Adipocyte (in vitro differentiated cells): ENCODE data around the gene POGLUT3.

Experiments
- DNase-seq: peaks from one replicate; pipeline ENCODE4 v3.0.0-alpha.2; 2015; ENCODE audit warnings: low read depth
- H3K27me3 ChIP-seq: replicated peaks from 2 replicates; pipeline ENCODE4 v1.7.0; 2013; ENCODE audit warnings: mild to moderate bottlenecking, low read length, moderate library complexity; ENCODE audit not compliant: control insufficient read depth, insufficient read depth
- H3K36me3 ChIP-seq: 2 replicates; pipeline ENCODE4 v1.7.0; 2013; ENCODE audit warnings: low read length, mild to moderate bottlenecking, moderate library complexity; ENCODE audit not compliant: control insufficient read depth, insufficient read depth, severe bottlenecking
- H3K4me1 ChIP-seq: 2 replicates; pipeline ENCODE4 v1.7.0; 2013; ENCODE audit warnings: mild to moderate bottlenecking, low read length, moderate library complexity; ENCODE audit not compliant: control insufficient read depth, insufficient read depth
- H3K4me3 ChIP-seq: 2 replicates; pipeline ENCODE4 v1.7.0; 2013; ENCODE audit warnings: mild to moderate bottlenecking, low read length, moderate library complexity
- H3K9ac ChIP-seq: 2 replicates; pipeline ENCODE4 v1.7.0; 2013; ENCODE audit warnings: mild to moderate bottlenecking, low read length, moderate library complexity
- H3K9me3 ChIP-seq: 2 replicates; pipeline ENCODE4 v1.7.0; 2013; ENCODE audit warnings: mild to moderate bottlenecking, low read length, moderate library complexity; ENCODE audit not compliant: control insufficient read depth

The POGLUT3 gene

GRCh38 chr11:108527382-108527781 is 29.2 kb upstream of the POGLUT3 start:
- Histone ChIP-seq H3K4me1 (no peaks in the 10 kb centered on the region), H3K27me3 (no peaks in the 10 kb centered on the region), H3K9ac (no peak overlapping the region), H3K9me3 (no peaks in the 10 kb centered on the region), H3K36me3 (no peaks in the 10 kb centered on the region), H3K4me3 (no peak overlapping the region)
- no peak for DNase-seq

GRCh38 chr11:108525161-108525560 is 27.0 kb upstream of the POGLUT3 start:
- H3K27me3 ChIP-seq = no peaks in the 10 kb centered on the region

GRCh38 chr11:108524422-108524821 is 26.2 kb upstream of the POGLUT3 start:
- Histone ChIP-seq H3K4me3 (no peak overlapping the region), H3K9ac (no peak overlapping the region), H3K36me3 (no peaks in the 10 kb centered on the region), H3K27me3 (no peaks in the 10 kb centered on the region), H3K4me1 (no peaks in the 10 kb centered on the region), H3K9me3 (no peaks in the 10 kb centered on the region)
- DNase-seq = no peak

More at GRCh38 chr11:108525161-108525560, 27.0 kb upstream of the POGLUT3 start:
- Histone ChIP-seq H3K4me3 (no peak overlapping the region), H3K9me3 (no peaks in the 10 kb centered on the region), H3K9ac (no peak overlapping the region), H3K36me3 (no peaks in the 10 kb centered on the region), H3K4me1 (no peaks in the 10 kb centered on the region)
- DNase-seq = no peak

GRCh38 chr11:108522318-108522717 is 24.1 kb upstream of the POGLUT3 start:
- no peak for DNase-seq
- no peaks in the 10 kb centered on the region for H3K9me3 ChIP-seq

GRCh38 chr11:108518581-108518980 is 20.4 kb upstream of the POGLUT3 start:
- no peak overlapping the region for H3K4me3 ChIP-seq
- H3K9ac ChIP-seq = no peak overlapping the region
- no peak for DNase-seq
- H3K36me3 ChIP-seq = no peaks in the 10 kb centered on the region
- no peaks in the 10 kb centered on the region for H3K9me3 ChIP-seq
- H3K4me1 ChIP-seq = no peaks in the 10 kb centered on the region
- H3K27me3 ChIP-seq = no peaks in the 10 kb centered on the region

More at GRCh38 chr11:108522318-108522717, 24.1 kb upstream of the POGLUT3 start:
- Histone ChIP-seq H3K4me1 (no peaks in the 10 kb centered on the region), H3K4me3 (no peak overlapping the region), H3K9ac (no peak overlapping the region), H3K27me3 (no peaks in the 10 kb centered on the region), H3K36me3 (no peaks in the 10 kb centered on the region)

- no peaks in the 10 kb centered on the region for H3K4me1 ChIP-seq
- no peak for DNase-seq
- H3K36me3 ChIP-seq = no peaks in the 10 kb centered on the region
- H3K9me3 ChIP-seq = no peaks in the 10 kb centered on the region
- no peak overlapping the region for H3K9ac ChIP-seq
- no peak overlapping the region for H3K4me3 ChIP-seq
- no peaks in the 10 kb centered on the region for H3K27me3 ChIP-seq
Observed at GRCh38 chr11:108516125-108516524, 17.9 kb upstream of the POGLUT3 start.

GRCh38 chr11:108512708-108513107 is 14.5 kb upstream of the POGLUT3 start:
- no peak overlapping the region for H3K4me3 ChIP-seq
- H3K9ac ChIP-seq = no peak overlapping the region
- no peaks in the 10 kb centered on the region for H3K9me3 ChIP-seq
- H3K36me3 ChIP-seq = no peaks in the 10 kb centered on the region
- no peaks in the 10 kb centered on the region for H3K27me3 ChIP-seq
- no peak for DNase-seq
- H3K4me1 ChIP-seq = no peaks in the 10 kb centered on the region

- Histone ChIP-seq H3K36me3 (no peaks in the 10 kb centered on the region), H3K27me3 (no peaks in the 10 kb centered on the region), H3K4me1 (no peaks in the 10 kb centered on the region), H3K4me3 (no peak overlapping the region), H3K9me3 (no peaks in the 10 kb centered on the region), H3K9ac (no peak overlapping the region)
- peak; percentile 42 for DNase-seq
Observed at GRCh38 chr11:108511851-108512474, 13.8 kb upstream of the POGLUT3 start.

- no peak overlapping the region for H3K4me3 ChIP-seq
- H3K9me3 ChIP-seq = no peaks in the 10 kb centered on the region
- H3K27me3 ChIP-seq = no peaks in the 10 kb centered on the region
- no peak for DNase-seq
- H3K36me3 ChIP-seq = no peaks in the 10 kb centered on the region
- H3K4me1 ChIP-seq = no peaks in the 10 kb centered on the region
- no peak overlapping the region for H3K9ac ChIP-seq
Observed at GRCh38 chr11:108508653-108509593, 10.7 kb upstream of the POGLUT3 start.

- Histone ChIP-seq H3K9me3 (no peaks in the 10 kb centered on the region), H3K4me3 (no peak overlapping the region), H3K4me1 (peaks cover 11% of the 10 kb centered on the region), H3K36me3 (no peaks in the 10 kb centered on the region), H3K9ac (no peak overlapping the region), H3K27me3 (no peaks in the 10 kb centered on the region)
- peak; percentile 52 for DNase-seq
Observed at GRCh38 chr11:108501396-108501795, 3.2 kb upstream of the POGLUT3 start.

GRCh38 chr11:108500721-108501120 is 2.5 kb upstream of the POGLUT3 start:
- Histone ChIP-seq H3K9ac (no peak overlapping the region), H3K4me3 (no peak overlapping the region), H3K9me3 (no peaks in the 10 kb centered on the region), H3K36me3 (no peaks in the 10 kb centered on the region), H3K4me1 (peaks cover 14% of the 10 kb centered on the region), H3K27me3 (no peaks in the 10 kb centered on the region)
- DNase-seq = no peak
